Measurements from ENCODE around the gene ENTREP1. TPM values are rescaled to one million over a fixed set of nuclear protein-coding genes. Genes with fewer than 3 reads are reported as not detected.
"Not testable (repeated sequence)": the region's sequence is repeated elsewhere in the genome, so short reads cannot be mapped to it uniquely, and the experiment has no call there.

Gene ENTREP1
- total RNA-seq, 1 donor from 2014 or later, result 22.1 TPM

GRCh38 chr9:69299315-69299714 is 25.7 kb upstream of the ENTREP1 start:
- H3K4me3 ChIP-seq, result no peak overlapping the region
- H3K27me3 ChIP-seq (ENCODE audit: low read depth), result no peaks in the 10 kb centered on the region
- TF ChIP-seq CTCF (IDR thresholded peaks at IDR 0.05; ENCODE audit: borderline replicate concordance), result no peak
- intact Hi-C loops (cut with micrococcal nuclease), result no loop called here
- no peak for DNase-seq
- no peak overlapping the region for H3K27ac ChIP-seq (replicated peaks)
- no peaks in the 10 kb centered on the region for H3K36me3 ChIP-seq
- H3K9me3 ChIP-seq (replicated peaks), result no peaks in the 10 kb centered on the region
- H3K4me1 ChIP-seq, result peaks cover 27% of the 10 kb centered on the region

- H3K4me1 ChIP-seq, result peaks cover 27% of the 10 kb centered on the region
- no peaks in the 10 kb centered on the region for H3K27me3 ChIP-seq (ENCODE audit: low read depth)
- H3K9me3 ChIP-seq (replicated peaks), result no peaks in the 10 kb centered on the region
- TF ChIP-seq CTCF (IDR thresholded peaks at IDR 0.05; ENCODE audit: borderline replicate concordance), result no peak
- H3K27ac ChIP-seq (replicated peaks), result no peak overlapping the region
- DNase-seq, result no peak
- no peak overlapping the region for H3K4me3 ChIP-seq
- intact Hi-C loops (cut with micrococcal nuclease), result no loop called here
- no peaks in the 10 kb centered on the region for H3K36me3 ChIP-seq
Observed at GRCh38 chr9:69299826-69300225, 25.2 kb upstream of the ENTREP1 start.

GRCh38 chr9:69303331-69303730 is 21.7 kb upstream of the ENTREP1 start:
- H3K36me3 ChIP-seq, result no peaks in the 10 kb centered on the region
- no peak for DNase-seq
- H3K9me3 ChIP-seq (replicated peaks), result no peaks in the 10 kb centered on the region
- H3K4me1 ChIP-seq, result peaks cover 20% of the 10 kb centered on the region
- no peaks in the 10 kb centered on the region for H3K27me3 ChIP-seq (ENCODE audit: low read depth)
- H3K4me3 ChIP-seq, result no peak overlapping the region
- no peak overlapping the region for H3K27ac ChIP-seq (replicated peaks)
- no peak for TF ChIP-seq CTCF (IDR thresholded peaks at IDR 0.05; ENCODE audit: borderline replicate concordance)
- intact Hi-C loops (cut with micrococcal nuclease), result no loop called here

- peaks cover 15% of the 10 kb centered on the region for H3K4me1 ChIP-seq
- DNase-seq; H3K9me3 ChIP-seq (replicated peaks); H3K36me3 ChIP-seq; intact Hi-C loops (cut with micrococcal nuclease); H3K4me3 ChIP-seq; H3K27me3 ChIP-seq (ENCODE audit: low read depth): not testable (repeated sequence)
- H3K27ac ChIP-seq (replicated peaks), result peak overlapping the region; percentile 68
Observed at GRCh38 chr9:69306895-69307445, 18.0 kb upstream of the ENTREP1 start.

- Histone ChIP-seq H3K27me3 (ENCODE audit: low read depth) (no peaks in the 10 kb centered on the region), H3K36me3 (no peaks in the 10 kb centered on the region), H3K27ac (replicated peaks) (peak overlapping the region; percentile 68), H3K4me3 (no peak overlapping the region), H3K4me1 (peaks cover 15% of the 10 kb centered on the region), H3K9me3 (replicated peaks) (peaks cover 3% of the 10 kb centered on the region)
- peak; percentile 29 for TF ChIP-seq CTCF (IDR thresholded peaks at IDR 0.05; ENCODE audit: borderline replicate concordance)
- intact Hi-C loops (cut with micrococcal nuclease), result no loop called here
- no peak for DNase-seq
Observed at GRCh38 chr9:69307446-69308205, 17.4 kb upstream of the ENTREP1 start.
